Activated CD4-positive, alpha-beta memory T cell treated with anti-CD3 and anti-CD28 coated beads for 36 hours (primary cell): ENCODE results near the gene CNKSR3. TPM values are rescaled to one million over a fixed set of nuclear protein-coding genes. Genes with fewer than 3 reads are reported as not detected.
"Not testable (repeated sequence)": the region's sequence is repeated elsewhere in the genome, so short reads cannot be mapped to it uniquely, and the experiment has no call there.

ENCODE experiments used
- CTCF ChIA-PET: fragments of 350-600 bp; sonication (Branson Sonifier 250); formaldehyde crosslinking; loops from one replicate; lab custom pipeline; 2021; ENCODE audit warnings: antibody characterized with exemption, inconsistent platforms; lab: Charles Lee
- POLR2A ChIA-PET: fragments of 350-600 bp; sonication (Branson Sonifier 250); formaldehyde crosslinking; loops from one replicate; lab custom pipeline; 2021; ENCODE audit warnings: antibody characterized with exemption; lab: Charles Lee
- DNase-seq: peaks from one replicate; pipeline ENCODE4 v3.0.0-alpha.2; 2020
- H3K27ac Mint-ChIP-seq: one replicate; pipeline ENCODE4 v1.8.0; 2021; ENCODE audit warnings: mixed read lengths
- H3K27me3 Mint-ChIP-seq: one replicate; pipeline ENCODE4 v1.8.0; 2021; ENCODE audit warnings: mixed read lengths
- H3K36me3 Mint-ChIP-seq: one replicate; pipeline ENCODE4 v1.8.0; 2021; ENCODE audit warnings: mixed read lengths
- H3K4me1 Mint-ChIP-seq: one replicate; pipeline ENCODE4 v1.8.0; 2021; ENCODE audit warnings: low read depth, mixed read lengths
- H3K4me3 Mint-ChIP-seq: one replicate; pipeline ENCODE4 v1.8.0; 2021; ENCODE audit warnings: mild to moderate bottlenecking, mixed read lengths
- H3K9me3 Mint-ChIP-seq: one replicate; pipeline ENCODE4 v1.8.0; 2021; ENCODE audit warnings: mixed read lengths
- intact Hi-C: fragments of 100-400 bp; cut with micrococcal nuclease; formaldehyde crosslinking; loops from one replicate; pipeline ENCODE4 v1.15.1; 2023
- total RNA-seq, 2 experiments: library from RNA; stranded (reverse); gene quantifications; one replicate each; pipeline ENCODE4 v1.2.3, GENCODE V29; 2021

Gene CNKSR3
- total RNA-seq, 2 experiments from 2014 or later, result 0.12 TPM

GRCh38 chr6:154520280-154520679 lies 9.8 kb upstream of the CNKSR3 start:
- ChIA-PET CTCF (no interaction called here), POLR2A (no interaction called here)
- intact Hi-C loops, result no loop called here
- Mint-ChIP-seq H3K27me3 (peaks cover 8% of the 10 kb centered on the region), H3K36me3 (no peaks in the 10 kb centered on the region), H3K4me3 (no peak overlapping the region), H3K27ac (no peak overlapping the region), H3K9me3 (no peaks in the 10 kb centered on the region), H3K4me1 (no peaks in the 10 kb centered on the region)
- no peak for DNase-seq

- Mint-ChIP-seq H3K36me3 (no peaks in the 10 kb centered on the region), H3K27ac (no peak overlapping the region), H3K9me3 (no peaks in the 10 kb centered on the region), H3K4me1 (no peaks in the 10 kb centered on the region), H3K4me3 (no peak overlapping the region), H3K27me3 (peaks cover 9% of the 10 kb centered on the region)
- ChIA-PET CTCF (interaction anchor here (0.6 kb wide), 1 partner anchor 9 kb away, joined by 6 read pairs; no protein-coding TSS in a partner anchor), POLR2A (no interaction called here)
- intact Hi-C loops, result no loop called here
- DNase-seq, result no peak
These were observed 7.9 kb upstream of the CNKSR3 start for GRCh38 chr6:154518396-154518795.

DNA sequence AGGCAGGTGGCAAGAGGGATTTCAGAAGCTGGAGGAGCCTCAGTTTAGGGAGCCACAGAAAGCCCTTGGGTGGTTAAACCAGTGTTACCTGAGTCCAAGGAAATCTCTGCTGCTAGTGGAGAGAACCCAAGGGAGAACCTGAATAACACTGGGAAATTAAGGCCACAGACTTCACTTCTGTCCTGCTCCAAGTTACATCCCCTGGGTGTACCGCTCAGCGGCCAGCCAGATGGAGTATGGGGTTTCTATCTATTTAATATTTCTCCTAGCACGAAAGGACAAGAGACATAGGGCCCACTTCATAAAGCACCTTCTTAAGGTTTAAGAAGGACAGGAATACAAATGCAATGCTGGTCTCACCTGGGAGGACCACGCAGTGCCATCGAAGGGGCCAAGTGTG lies 5.8 kb upstream of the CNKSR3 start:
- intact Hi-C loops, result no loop called here
- POLR2A ChIA-PET, result no interaction called here
- H3K4me1 Mint-ChIP-seq, result peaks cover 3% of the 10 kb centered on the region
- no peak for DNase-seq
- H3K36me3 Mint-ChIP-seq, result no peaks in the 10 kb centered on the region
- H3K9me3 Mint-ChIP-seq, result no peaks in the 10 kb centered on the region
- peaks cover 23% of the 10 kb centered on the region for H3K27me3 Mint-ChIP-seq
- no peak overlapping the region for H3K4me3 Mint-ChIP-seq
- CTCF ChIA-PET, result interaction anchor here (1.2 to 1.3 kb wide), 2 partner anchors 11 to 160 kb away, joined by 3 read pairs; no protein-coding TSS in a partner anchor
- H3K27ac Mint-ChIP-seq, result no peak overlapping the region

- ChIA-PET CTCF (no interaction called here), POLR2A (no interaction called here)
- intact Hi-C loops, result no loop called here
- Mint-ChIP-seq H3K27ac (no peak overlapping the region), H3K27me3 (peaks cover 25% of the 10 kb centered on the region), H3K4me3 (no peak overlapping the region), H3K36me3 (no peaks in the 10 kb centered on the region), H3K9me3 (no peaks in the 10 kb centered on the region), H3K4me1 (peaks cover 3% of the 10 kb centered on the region)
- no peak for DNase-seq
These were observed 5.3 kb upstream of the CNKSR3 start for GRCh38 chr6:154515826-154516225.

DNA sequence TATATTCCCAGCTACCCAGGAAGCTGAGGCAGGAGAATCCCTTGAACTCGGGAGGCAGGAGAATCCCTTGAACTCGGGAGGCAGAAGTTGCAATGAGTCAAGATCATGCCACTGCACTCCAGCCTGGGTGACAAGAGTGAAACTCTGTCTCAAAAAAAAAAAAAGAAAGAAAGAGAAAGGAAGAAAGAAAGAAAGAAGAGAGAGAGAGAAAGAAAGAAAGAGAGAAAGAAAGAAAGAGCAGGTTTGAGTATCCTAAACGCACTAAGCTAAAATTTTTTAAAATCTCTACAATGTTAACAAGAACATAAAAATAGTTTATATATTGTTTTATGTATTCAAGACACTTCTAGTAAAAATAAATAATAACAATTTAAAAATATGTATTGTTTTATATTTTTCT lies 4.6 kb upstream of the CNKSR3 start:
- POLR2A ChIA-PET, intact Hi-C loops, CTCF ChIA-PET, H3K4me3 Mint-ChIP-seq, H3K4me1 Mint-ChIP-seq, H3K27ac Mint-ChIP-seq, H3K36me3 Mint-ChIP-seq, DNase-seq, H3K9me3 Mint-ChIP-seq: not testable (repeated sequence)
- H3K27me3 Mint-ChIP-seq, result peaks cover 27% of the 10 kb centered on the region

- CTCF ChIA-PET, result no interaction called here
- no peak overlapping the region for H3K27ac Mint-ChIP-seq
- POLR2A ChIA-PET, result no interaction called here
- H3K4me3 Mint-ChIP-seq, result no peak overlapping the region
- intact Hi-C loops, result no loop called here
- H3K4me1 Mint-ChIP-seq, result peaks cover 3% of the 10 kb centered on the region
- no peaks in the 10 kb centered on the region for H3K9me3 Mint-ChIP-seq
- DNase-seq, result no peak
- peaks cover 25% of the 10 kb centered on the region for H3K27me3 Mint-ChIP-seq
- no peaks in the 10 kb centered on the region for H3K36me3 Mint-ChIP-seq
These were observed 4.0 kb upstream of the CNKSR3 start for GRCh38 chr6:154514481-154514880.

DNA sequence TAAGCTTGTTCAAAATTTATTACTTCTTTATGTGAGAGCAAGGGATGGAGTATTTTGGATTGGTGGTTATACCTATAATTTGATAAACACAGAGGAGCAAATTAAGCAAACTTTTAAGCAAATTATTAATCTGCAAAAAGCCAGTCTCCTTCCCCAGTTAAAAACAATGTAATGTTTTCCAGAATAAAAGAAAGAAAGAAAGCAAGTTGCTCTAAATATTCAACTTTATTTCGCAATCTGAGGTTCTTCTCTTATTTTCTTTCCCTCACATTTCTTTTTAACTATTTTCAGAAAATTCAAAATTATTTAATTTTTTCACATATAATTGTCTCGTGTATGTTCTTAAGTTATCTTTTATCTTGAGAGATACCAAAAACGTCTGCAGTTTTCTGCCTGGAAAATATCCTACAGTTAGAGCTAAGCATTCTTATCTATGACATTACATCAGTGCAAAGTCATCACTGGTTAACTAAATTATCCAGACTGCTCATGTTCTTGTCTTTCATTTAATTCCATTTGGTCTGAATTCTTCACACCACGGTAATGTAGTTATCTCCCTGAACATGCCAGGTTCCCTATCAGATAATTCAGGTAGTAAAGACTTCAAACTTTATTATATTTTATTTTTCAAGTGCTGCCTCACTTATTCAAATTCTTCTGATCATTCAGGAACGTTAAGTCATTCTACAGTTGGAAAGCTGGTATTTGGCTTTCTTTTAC lies 3.3 kb upstream of the CNKSR3 start:
- no peak overlapping the region for H3K4me3 Mint-ChIP-seq
- intact Hi-C loops, result no loop called here
- no peaks in the 10 kb centered on the region for H3K9me3 Mint-ChIP-seq
- H3K27me3 Mint-ChIP-seq, result peaks cover 28% of the 10 kb centered on the region
- peaks cover 9% of the 10 kb centered on the region for H3K4me1 Mint-ChIP-seq
- no peak overlapping the region for H3K27ac Mint-ChIP-seq
- POLR2A ChIA-PET, result no interaction called here
- DNase-seq, result no peak
- no peaks in the 10 kb centered on the region for H3K36me3 Mint-ChIP-seq
- CTCF ChIA-PET, result no interaction called here

DNA sequence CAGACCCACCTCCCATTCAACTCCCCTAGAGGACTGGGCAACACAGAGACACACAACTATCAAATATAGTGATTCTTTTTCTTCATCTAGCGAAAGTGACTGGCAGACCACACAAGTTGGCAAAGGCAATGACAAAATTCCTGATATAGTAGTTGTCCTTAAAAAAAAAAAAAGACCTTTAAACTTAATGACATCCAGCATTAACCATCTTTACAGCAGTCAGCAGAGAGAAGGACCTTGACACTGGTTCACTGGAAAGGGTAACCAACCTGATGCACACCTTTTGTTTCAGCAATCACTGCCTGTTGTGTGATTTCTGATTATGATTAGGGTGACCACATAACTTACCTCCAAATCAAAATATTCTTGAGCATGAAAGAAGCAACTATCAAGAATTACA lies 1.7 kb upstream of the CNKSR3 start:
- H3K4me3 Mint-ChIP-seq, result no peak overlapping the region

DNA sequence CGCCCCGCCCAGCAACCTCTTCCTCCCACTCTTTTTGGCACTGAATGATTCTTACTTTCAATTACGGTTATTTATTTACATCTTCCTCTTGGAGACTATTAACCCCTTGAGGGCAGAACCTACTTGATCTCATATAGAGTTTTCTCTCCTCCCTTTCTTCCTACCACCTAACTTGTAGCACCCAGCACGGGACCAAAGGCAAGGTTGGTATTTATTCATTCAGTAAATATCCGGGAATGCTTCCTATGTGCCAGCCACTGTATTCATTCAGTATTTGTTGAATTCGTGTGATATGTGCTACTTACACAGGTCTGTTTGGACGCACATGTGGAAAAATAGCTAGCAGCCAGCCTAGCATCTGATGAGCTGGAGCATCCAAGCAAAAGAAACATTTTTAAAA lies 1.3 kb upstream of the CNKSR3 start:
- ChIA-PET CTCF (interaction anchor here (1.0 to 1.2 kb wide), 2 partner anchors 12 to 355 kb away, joined by 3 to 5 read pairs; no protein-coding TSS in a partner anchor), POLR2A (no interaction called here)
- Mint-ChIP-seq H3K4me3 (no peak overlapping the region), H3K36me3 (no peaks in the 10 kb centered on the region), H3K27ac (no peak overlapping the region), H3K9me3 (no peaks in the 10 kb centered on the region), H3K4me1 (peaks cover 11% of the 10 kb centered on the region), H3K27me3 (peaks cover 45% of the 10 kb centered on the region)
- intact Hi-C loops, result no loop called here
- DNase-seq, result no peak

More for the DNA sequence above, 1.7 kb upstream of the CNKSR3 start:
- no peaks in the 10 kb centered on the region for H3K9me3 Mint-ChIP-seq
- ChIA-PET POLR2A (no interaction called here), CTCF (no interaction called here)
- no peak overlapping the region for H3K27ac Mint-ChIP-seq
- no peak for DNase-seq
- intact Hi-C loops, result no loop called here
- H3K4me1 Mint-ChIP-seq, result peaks cover 11% of the 10 kb centered on the region
- peaks cover 41% of the 10 kb centered on the region for H3K27me3 Mint-ChIP-seq
- H3K36me3 Mint-ChIP-seq, result no peaks in the 10 kb centered on the region

GRCh38 chr6:154509421-154510143 lies 903 bp downstream of the CNKSR3 start:
- H3K27me3 Mint-ChIP-seq, result peaks cover 46% of the 10 kb centered on the region
- ChIA-PET POLR2A (interaction anchor here (0.7 kb wide), 1 partner anchor 93 kb away, joined by 3 read pairs; no protein-coding TSS in a partner anchor), CTCF (no interaction called here)
- H3K4me3 Mint-ChIP-seq, result peak overlapping the region; percentile 35
- DNase-seq, result peak; percentile 11
- intact Hi-C loops, result no loop called here
- no peaks in the 10 kb centered on the region for H3K9me3 Mint-ChIP-seq
- H3K27ac Mint-ChIP-seq, result no peak overlapping the region
- peaks cover 11% of the 10 kb centered on the region for H3K4me1 Mint-ChIP-seq
- no peaks in the 10 kb centered on the region for H3K36me3 Mint-ChIP-seq

DNA sequence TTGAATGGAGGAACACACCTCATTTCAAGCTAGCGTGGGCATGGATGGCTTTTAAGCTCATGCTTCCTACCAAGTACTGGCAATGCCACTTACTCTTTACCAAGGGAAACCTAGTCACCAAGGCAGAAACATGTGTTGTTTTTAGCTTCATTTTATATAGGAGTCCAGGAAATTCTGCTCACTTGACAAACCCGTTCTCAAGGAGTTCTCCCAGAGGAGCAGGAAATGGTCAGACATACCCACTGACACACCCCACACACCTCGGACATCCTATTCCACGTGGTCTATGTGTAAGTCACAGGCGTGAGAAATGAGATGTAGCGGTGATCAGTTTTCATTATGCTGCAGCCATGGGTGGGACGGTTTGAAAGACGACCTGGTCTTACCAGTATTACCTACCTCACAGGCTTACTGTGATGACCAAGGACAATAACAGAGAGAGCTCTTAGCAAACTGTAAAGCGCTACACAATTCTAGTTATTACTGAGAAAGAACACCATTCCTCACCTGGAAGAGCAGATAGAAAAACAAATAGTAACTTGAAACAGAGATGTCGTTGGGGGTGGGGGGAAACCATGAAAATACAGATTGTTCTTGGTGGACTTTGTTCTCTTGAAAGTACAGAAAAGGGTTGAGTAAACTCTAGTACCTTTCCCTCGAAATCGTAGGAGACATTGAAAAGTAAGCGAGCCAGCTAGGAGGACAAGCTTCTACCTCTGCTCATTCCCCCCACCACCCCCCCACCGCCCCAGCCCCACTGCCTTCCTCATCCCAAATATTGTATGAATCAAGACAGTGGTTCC lies 1.7 kb downstream of the CNKSR3 start:
- Mint-ChIP-seq H3K27ac (no peak overlapping the region), H3K9me3 (no peaks in the 10 kb centered on the region), H3K4me3 (no peak overlapping the region), H3K36me3 (no peaks in the 10 kb centered on the region), H3K27me3 (peaks cover 50% of the 10 kb centered on the region), H3K4me1 (peaks cover 11% of the 10 kb centered on the region)
- ChIA-PET CTCF (interaction anchor here (1.2 kb wide), 1 partner anchor 354 kb away, joined by 7 read pairs; no protein-coding TSS in a partner anchor), POLR2A (no interaction called here)
- intact Hi-C loops, result no loop called here
- no peak for DNase-seq
